ENCODE data around the gene ACSS1.

The ACSS1 gene

DNA sequence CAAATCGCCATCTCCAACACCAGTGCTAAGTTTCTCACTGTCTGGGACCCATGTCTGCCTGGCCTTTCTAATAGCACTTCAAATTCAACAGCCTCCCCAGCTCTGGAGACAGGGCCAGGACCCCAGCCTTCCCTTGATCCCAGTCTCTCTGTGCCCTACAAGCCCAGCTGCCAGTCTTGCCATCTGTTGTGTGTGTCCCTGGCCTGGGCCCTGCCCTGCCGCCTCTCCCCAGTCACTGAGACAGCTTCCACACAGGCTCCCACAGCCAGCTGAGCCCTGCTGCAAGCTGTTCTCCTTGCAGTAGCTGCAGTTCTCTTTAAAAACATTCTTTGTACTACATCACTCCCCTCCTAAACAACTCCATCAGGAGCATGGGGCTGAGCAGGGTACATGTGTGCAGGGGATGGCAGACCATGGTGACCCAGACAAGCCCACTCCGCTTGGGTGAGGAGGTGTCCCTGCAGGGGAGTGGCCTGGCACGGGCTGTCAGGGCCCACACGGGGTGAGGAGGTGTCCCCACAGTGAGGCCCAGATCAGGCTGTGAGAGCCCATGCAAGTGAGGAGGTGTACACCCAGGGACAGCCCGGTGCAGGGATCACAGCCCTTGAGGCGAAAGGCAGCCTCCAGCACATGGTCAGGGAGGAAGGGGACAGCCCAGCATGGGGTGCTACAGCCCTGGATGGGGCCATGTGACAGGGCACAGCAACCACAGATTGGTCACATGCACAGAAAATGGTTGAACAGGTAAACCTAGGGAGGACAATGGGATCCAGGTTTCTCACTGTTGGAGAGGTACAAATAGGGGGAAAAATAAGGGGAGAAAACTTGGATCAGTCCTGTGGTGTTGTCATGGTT, 92.6 kb downstream of the ACSS1 start:
- TF ChIP-seq, protein P1, sequence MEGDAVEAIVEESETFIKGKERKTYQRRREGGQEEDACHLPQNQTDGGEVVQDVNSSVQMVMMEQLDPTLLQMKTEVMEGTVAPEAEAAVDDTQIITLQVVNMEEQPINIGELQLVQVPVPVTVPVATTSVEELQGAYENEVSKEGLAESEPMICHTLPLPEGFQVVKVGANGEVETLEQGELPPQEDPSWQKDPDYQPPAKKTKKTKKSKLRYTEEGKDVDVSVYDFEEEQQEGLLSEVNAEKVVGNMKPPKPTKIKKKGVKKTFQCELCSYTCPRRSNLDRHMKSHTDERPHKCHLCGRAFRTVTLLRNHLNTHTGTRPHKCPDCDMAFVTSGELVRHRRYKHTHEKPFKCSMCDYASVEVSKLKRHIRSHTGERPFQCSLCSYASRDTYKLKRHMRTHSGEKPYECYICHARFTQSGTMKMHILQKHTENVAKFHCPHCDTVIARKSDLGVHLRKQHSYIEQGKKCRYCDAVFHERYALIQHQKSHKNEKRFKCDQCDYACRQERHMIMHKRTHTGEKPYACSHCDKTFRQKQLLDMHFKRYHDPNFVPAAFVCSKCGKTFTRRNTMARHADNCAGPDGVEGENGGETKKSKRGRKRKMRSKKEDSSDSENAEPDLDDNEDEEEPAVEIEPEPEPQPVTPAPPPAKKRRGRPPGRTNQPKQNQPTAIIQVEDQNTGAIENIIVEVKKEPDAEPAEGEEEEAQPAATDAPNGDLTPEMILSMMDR (IDR thresholded peaks at IDR 0.05; ENCODE audit: extremely low read depth, missing control alignments): no peak
- DNase-seq (ENCODE audit: low spot score): no peak

DNA sequence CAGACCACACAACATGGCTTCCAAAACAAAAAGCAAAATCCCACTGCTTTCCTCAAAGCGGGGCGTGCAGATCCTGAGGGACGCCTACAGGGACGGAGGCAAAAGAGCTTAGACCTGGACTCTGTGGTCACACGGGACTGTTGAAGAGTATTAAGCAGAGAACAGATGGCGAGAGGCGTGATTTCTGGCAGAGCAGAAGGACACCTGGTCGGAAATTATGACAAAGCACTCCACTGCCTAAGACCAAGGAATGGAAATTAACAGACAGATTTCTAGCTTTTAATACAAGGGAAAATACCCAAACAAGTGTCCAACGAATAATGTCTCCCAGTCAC, 93.5 kb downstream of the ACSS1 start:
- no peak for DNase-seq (ENCODE audit: low spot score)
- TF ChIP-seq, protein P1 (IDR thresholded peaks at IDR 0.05; ENCODE audit: extremely low read depth, missing control alignments): no peak

DNA sequence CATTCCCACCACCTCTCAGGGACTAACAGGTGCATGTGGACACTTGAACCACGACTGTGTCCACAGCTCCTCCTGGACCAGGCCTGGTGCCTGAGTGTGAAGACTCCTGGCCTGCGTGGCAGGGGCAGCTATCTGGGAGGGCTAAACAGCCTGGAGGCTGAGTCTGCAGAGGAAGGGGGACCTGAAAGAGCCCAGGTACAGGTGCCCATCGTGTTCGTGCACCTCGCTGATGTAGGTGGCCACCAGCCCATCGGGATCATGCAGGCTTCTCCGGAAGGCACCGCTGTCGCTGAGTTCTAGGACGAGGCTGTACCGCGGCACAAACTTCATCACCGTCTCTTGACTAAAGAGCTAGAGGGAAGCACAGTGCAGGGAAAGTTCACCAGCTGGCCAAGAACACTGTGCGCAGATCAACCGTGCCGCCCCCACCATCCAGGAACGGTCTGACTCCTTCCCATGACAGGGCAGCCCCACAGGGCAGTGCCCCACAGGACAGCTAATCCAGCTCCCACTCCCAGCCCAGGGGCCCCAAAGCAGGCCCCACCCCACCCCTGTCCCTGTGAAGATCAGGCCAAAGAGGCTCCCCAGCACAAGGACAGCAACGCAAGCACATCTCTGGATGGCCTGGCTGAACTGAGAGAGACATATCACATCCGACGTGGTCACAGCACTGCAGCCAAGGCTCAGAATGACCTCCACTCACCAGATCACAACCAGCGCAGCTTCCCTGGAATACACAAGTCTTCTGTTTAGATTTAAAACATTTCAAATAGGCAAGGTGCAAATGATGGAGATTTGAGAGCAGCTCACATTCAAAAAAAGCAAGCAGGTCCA, 94.0 kb downstream of the ACSS1 start:
- TF ChIP-seq, protein P1 (IDR thresholded peaks at IDR 0.05; ENCODE audit: extremely low read depth, missing control alignments): no peak
- DNase-seq (ENCODE audit: low spot score): no peak

DNA sequence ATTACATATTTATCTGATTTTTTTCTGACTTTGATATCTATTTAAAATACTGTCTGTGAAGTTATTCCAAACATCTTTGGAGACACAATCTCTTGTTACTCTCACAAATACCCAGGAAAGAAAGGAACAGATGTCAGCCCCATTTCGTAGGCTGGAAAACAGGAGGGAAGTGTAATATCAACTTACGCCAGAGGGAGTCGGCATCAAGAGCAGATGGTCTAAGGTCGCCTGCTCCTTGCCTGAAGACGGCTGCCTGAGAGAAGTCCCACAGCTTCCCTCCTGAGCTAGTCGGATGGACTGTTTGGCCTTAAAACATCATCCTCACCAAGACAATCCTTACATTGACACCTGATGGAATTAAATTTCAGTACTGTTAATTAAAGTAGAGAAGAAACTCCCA, 95.4 kb downstream of the ACSS1 start:
- no peak for DNase-seq (ENCODE audit: low spot score)
- TF ChIP-seq, protein P1 (IDR thresholded peaks at IDR 0.05; ENCODE audit: extremely low read depth, missing control alignments): no peak

DNA sequence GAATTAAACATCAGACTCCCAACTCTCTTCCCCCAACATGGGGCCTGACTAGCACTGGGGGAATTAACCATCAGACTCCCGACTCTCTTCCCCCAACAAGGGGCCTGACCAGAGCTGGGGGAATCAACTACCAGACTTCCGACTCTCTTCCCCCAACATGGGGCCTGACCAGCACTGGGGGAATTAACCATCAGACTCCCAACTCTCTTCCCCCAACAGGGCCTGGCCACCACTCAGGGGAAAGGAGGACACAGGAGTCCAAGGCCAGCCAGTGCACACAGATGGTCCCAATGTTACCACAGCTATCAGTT, 95.8 kb downstream of the ACSS1 start:
- no peak for DNase-seq (ENCODE audit: low spot score)
- TF ChIP-seq, protein P1 (IDR thresholded peaks at IDR 0.05; ENCODE audit: extremely low read depth, missing control alignments): no peak

DNA sequence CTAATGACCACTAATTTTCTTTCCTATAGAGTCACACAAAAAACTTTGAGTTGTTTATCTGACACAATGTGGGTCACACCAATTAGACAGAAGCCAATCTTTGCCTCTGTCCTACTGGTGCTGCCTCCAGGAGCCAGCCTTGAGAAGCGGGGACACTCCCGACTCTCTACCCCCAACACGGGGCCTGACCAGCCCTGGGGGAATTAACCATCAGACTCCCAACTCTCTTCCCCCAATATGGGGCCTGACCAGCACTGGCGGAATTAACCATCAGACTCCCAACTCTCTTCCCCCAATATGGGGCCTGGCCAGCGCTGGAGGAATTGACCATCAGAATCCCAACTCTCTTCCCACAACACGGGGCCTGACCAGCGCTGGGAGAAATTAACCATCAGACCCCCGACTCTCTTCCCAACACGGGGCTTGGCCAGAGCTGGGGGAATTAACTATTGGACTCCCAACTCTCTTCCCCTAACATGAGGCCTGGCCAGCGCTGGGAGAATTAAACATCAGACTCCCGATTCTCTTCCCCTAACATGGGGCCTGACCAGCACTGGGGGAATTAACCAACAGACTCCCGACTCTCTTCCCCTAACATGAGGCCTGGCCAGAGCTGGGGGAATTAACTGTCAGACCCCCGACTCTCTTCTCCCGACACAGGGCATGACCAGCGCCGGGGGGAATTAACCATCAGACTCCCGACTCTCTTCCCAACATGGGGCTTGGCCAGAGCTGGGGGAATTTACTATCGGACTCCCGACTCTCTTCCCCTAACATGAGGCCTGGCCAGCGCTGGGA, 96.4 kb downstream of the ACSS1 start:
- TF ChIP-seq, protein P1 (IDR thresholded peaks at IDR 0.05; ENCODE audit: extremely low read depth, missing control alignments): no peak
- DNase-seq (ENCODE audit: low spot score): no peak

Measured in GM20000 (cell line).